HCT116 (cell line): ENCODE data around the gene KRT7.

Experiments
- CBX3 ChIP-seq: IDR thresholded peaks from 2 replicates; pipeline ENCODE4 v1.6.1; 2012; ENCODE audit warnings: low read depth
- CTCF ChIP-seq, 3 experiments: fragments of 200-600 bp in 1 of 3; sonication (generic) in 1 of 3; IDR thresholded peaks in 2 of 3; conservative IDR thresholded peaks in 1 of 3; 2 replicates each; pipeline ENCODE4 v1.5.1; 2012 to 2017; ENCODE audit warnings: low read depth in 2 of 3, low read length in 2 of 3, antibody characterized with exemption in 1 of 3, borderline replicate concordance in 1 of 3, control low read depth in 1 of 3, mild to moderate bottlenecking in 1 of 3, mixed read lengths in 1 of 3, mixed run types in 1 of 3, moderate library complexity in 1 of 3; ENCODE audit not compliant: insufficient read depth in 1 of 3
- EZH2 ChIP-seq: fragments of 200-600 bp; sonication (generic); IDR thresholded peaks from 2 replicates; pipeline ENCODE4 v1.6.1; 2017; ENCODE audit warnings: antibody characterized with exemption, mixed run types
- POLR2A ChIP-seq: IDR thresholded peaks from 2 replicates; pipeline ENCODE4 v1.7.0; 2011; ENCODE audit warnings: borderline replicate concordance; ENCODE audit not compliant: insufficient read depth, insufficient read length; ENCODE audit errors: extremely low read depth
- POLR2AphosphoS5 ChIP-seq: IDR thresholded peaks from 2 replicates; pipeline ENCODE4 v1.6.1; 2011; ENCODE audit warnings: mild to moderate bottlenecking, low read depth, low read length, moderate library complexity
- SP1 ChIP-seq: IDR thresholded peaks from 2 replicates; pipeline ENCODE4 v1.6.1; 2012; ENCODE audit warnings: low read depth
- SRF ChIP-seq: IDR thresholded peaks from 2 replicates; pipeline ENCODE4 v1.6.1; 2012; ENCODE audit warnings: low read depth

- TF ChIP-seq SRF (no peak), POLR2A (no peak), SP1 (no peak), CTCF (IDR thresholded peaks at IDR 0.05 in 2 of 3, conservative IDR thresholded peaks at IDR 0.05 in 1 of 3; ENCODE audit: borderline replicate concordance in 1 of 3, insufficient read depth in 1 of 3, low read depth in 2 of 3, low read length in 2 of 3) (no peak), EZH2 (no peak), POLR2AphosphoS5 (no peak), CBX3 (no peak)
Measured at GRCh38 chr12:52216100-52216499, 16.9 kb upstream of the KRT7 start.
